K562 (cell line): ENCODE data around the gene ATP9B. TPM values are rescaled to one million over a fixed set of nuclear protein-coding genes. Genes with fewer than 3 reads are reported as not detected.

Source experiments
- ATAC-seq: fragments of 200-7000 bp; cut with Tn5 transposase; 3 replicates; pipeline ENCODE4 v1.9.1; 2020; ENCODE audit warnings: moderate library complexity
- BruUV-seq: library from RNA; stranded (reverse); fragments of 400-500 nt; replicated peaks from 2 replicates; lab custom pipeline; 2021; lab: Mats Ljungman, UMichigan
- CTCF ChIA-PET: fragments of 300-600 bp; formaldehyde crosslinking; extraction: SDS; loops from one replicate; lab custom pipeline; 2021; ENCODE audit warnings: low intra/inter-chr PET ratio; lab: Yijun Ruan, JAX
- POLR2A ChIA-PET: fragments of 300-600, 350-650 bp; sonication (Branson Sonifier 250); formaldehyde crosslinking; extraction: SDS; loops from one replicate; lab custom pipeline; 2021; ENCODE audit warnings: antibody characterized with exemption, inconsistent platforms; lab: Yijun Ruan, JAX
- DNase-seq, 4 experiments: peaks; one replicate each; pipeline versions ENCODE4 v3.0.0 to v3.0.0-alpha.2; 2011 to 2018; ENCODE audit warnings: low spot score in 3 of 4, mixed read lengths in 3 of 4; ENCODE audit errors: extremely low read depth in 1 of 4
- FAIRE-seq: peaks from 2 replicates; lab custom pipeline; 2011; peaks lifted over from hg19 to GRCh38; lab: Jason Lieb, UNC
- H2AFZ ChIP-seq: 2 replicates; pipeline ENCODE4 v1.6.0; 2011; ENCODE audit warnings: low read depth, low read length, control low read depth, inconsistent platforms
- H3K27ac ChIP-seq: fragments of 200-600 bp; 3 replicates; pipeline ENCODE4 v1.8.0; 2011; ENCODE audit warnings: low read depth, mild to moderate bottlenecking, control low read depth, inconsistent platforms, low read length, moderate library complexity, mixed read lengths; ENCODE audit errors: extremely low read depth
- H3K27me3 ChIP-seq, 2 experiments: fragments of 300-600 bp in 1 of 2; 2 replicates in 1 of 2; 3 replicates in 1 of 2; pipeline versions ENCODE4 v1.6.0 to v1.8.0; 2011; ENCODE audit warnings: inconsistent platforms in 2 of 2, low read length in 2 of 2, mild to moderate bottlenecking in 1 of 2, mixed read lengths in 1 of 2, moderate library complexity in 1 of 2; ENCODE audit not compliant: control insufficient read depth in 2 of 2, insufficient read depth in 2 of 2
- H3K36me3 ChIP-seq: fragments of 300-600 bp; 3 replicates; pipeline ENCODE4 v1.8.0; 2011; ENCODE audit warnings: mild to moderate bottlenecking, low read length, inconsistent platforms; ENCODE audit not compliant: control insufficient read depth, insufficient read depth
- H3K4me1 ChIP-seq, 2 experiments: fragments of 200-600 bp in 1 of 2; replicated peaks in 1 of 2; 2 replicates in 1 of 2; 3 replicates in 1 of 2; pipeline versions ENCODE4 v1.5.1 to v1.8.0; 2011; ENCODE audit warnings: inconsistent platforms in 2 of 2, low read length in 2 of 2, mild to moderate bottlenecking in 1 of 2, mixed read lengths in 1 of 2, moderate library complexity in 1 of 2; ENCODE audit not compliant: control insufficient read depth in 2 of 2, insufficient read depth in 2 of 2
- H3K4me2 ChIP-seq: 2 replicates; pipeline ENCODE4 v1.6.1; 2011; ENCODE audit warnings: low read length, control low read depth, inconsistent platforms, mixed read lengths; ENCODE audit not compliant: insufficient read depth
- H3K4me3 ChIP-seq: fragments of 200-600 bp; sonication (generic), shearing (Covaris generic); 2 replicates; pipeline ENCODE4 v1.5.1; 2016; ENCODE audit warnings: control low read depth, inconsistent platforms
- H3K79me2 ChIP-seq: fragments of 200-600 bp; 3 replicates; pipeline ENCODE4 v1.8.0; 2011; ENCODE audit warnings: low read length, inconsistent platforms; ENCODE audit not compliant: control insufficient read depth, insufficient read depth
- H3K9ac ChIP-seq, 2 experiments: 2 replicates each; pipeline versions ENCODE4 v1.6.0 to v1.6.1; 2011; ENCODE audit warnings: low read depth in 2 of 2, low read length in 2 of 2, control low read depth in 1 of 2, inconsistent platforms in 1 of 2, mild to moderate bottlenecking in 1 of 2, mixed read lengths in 1 of 2; ENCODE audit not compliant: insufficient read depth in 1 of 2
- H3K9me1 ChIP-seq: one replicate; pipeline ENCODE4 v1.6.0; 2011; ENCODE audit warnings: inconsistent platforms, mild to moderate bottlenecking, low read length, moderate library complexity; ENCODE audit not compliant: control insufficient read depth, insufficient read depth
- H3K9me3 ChIP-seq: replicated peaks from 2 replicates; pipeline ENCODE4 v1.5.1; 2011; ENCODE audit warnings: low read depth, low read length, inconsistent platforms; ENCODE audit not compliant: control insufficient read depth, insufficient read depth
- H4K20me1 ChIP-seq: replicated peaks from 2 replicates; pipeline ENCODE4 v1.6.1; 2011; ENCODE audit warnings: low read length, inconsistent platforms, mixed read lengths; ENCODE audit not compliant: control insufficient read depth, insufficient read depth
- ADNP ChIP-seq: fragments of 200-800 bp; sonication (Bioruptor generic); IDR thresholded peaks from 2 replicates; pipeline ENCODE4 v1.6.1; 2016; ENCODE audit warnings: missing genetic modification characterization, missing compliant biosample characterization
- ARNT ChIP-seq, 2 experiments: fragments of 450-650 bp; IDR thresholded peaks; 2 replicates each; pipeline ENCODE4 v1.6.1; 2016; ENCODE audit warnings: mild to moderate bottlenecking in 1 of 2
- DACH1 ChIP-seq: fragments of 450-650 bp; IDR thresholded peaks from 2 replicates; pipeline ENCODE4 v1.6.1; 2018; ENCODE audit not compliant: partially characterized antibody
- FOXK2 ChIP-seq, 2 experiments: fragments of 450-650 bp; IDR thresholded peaks in 1 of 2; conservative IDR thresholded peaks in 1 of 2; 2 replicates each; pipeline ENCODE4 v1.6.1; 2016; ENCODE audit warnings: low read depth in 2 of 2, mild to moderate bottlenecking in 1 of 2
- GABPB2 ChIP-seq: fragments of 250-450 bp; sonication (Bioruptor Pico); conservative IDR thresholded peaks from 2 replicates; pipeline ENCODE4 v1.5.1; 2021; ENCODE audit warnings: mild to moderate bottlenecking
- NR0B1 ChIP-seq: fragments of 450-650 bp; IDR thresholded peaks from one replicate; pipeline ENCODE4 v1.6.1; 2018; ENCODE audit warnings: mild to moderate bottlenecking, moderate library complexity; ENCODE audit not compliant: partially characterized antibody
- NR2C2 ChIP-seq, 2 experiments: fragments of 200-800 bp in 1 of 2; sonication (Bioruptor generic) in 1 of 2; sonication (generic) in 1 of 2; formaldehyde crosslinking in 1 of 2; IDR thresholded peaks; 2 replicates each; pipeline versions ENCODE4 v1.6.1 to v1.8.0; 2016 to 2022; ENCODE audit warnings: mild to moderate bottlenecking in 1 of 2, missing compliant biosample characterization in 1 of 2, missing genetic modification characterization in 1 of 2, missing genetic modification reagents in 1 of 2
- PHB ChIP-seq: fragments of 250-450 bp; sonication (Bioruptor Pico); IDR thresholded peaks from 2 replicates; pipeline ENCODE4 v1.5.0; 2021
- POLR2AphosphoS5 ChIP-seq: IDR thresholded peaks from 2 replicates; pipeline ENCODE4 v1.6.1; 2011; ENCODE audit warnings: mild to moderate bottlenecking, low read depth, low read length, moderate library complexity; ENCODE audit not compliant: control insufficient read depth, insufficient read depth
- PURB ChIP-seq: sonication (generic); formaldehyde crosslinking; IDR thresholded peaks from 2 replicates; pipeline ENCODE4 v1.9.0; 2021; ENCODE audit warnings: low read depth, mild to moderate bottlenecking, missing genetic modification reagents
- RBBP5 ChIP-seq: fragments of 200-600 bp; sonication (generic); IDR thresholded peaks from 2 replicates; pipeline ENCODE4 v1.6.1; 2012; ENCODE audit warnings: borderline replicate concordance, mild to moderate bottlenecking, low read length, control low read depth, inconsistent platforms; ENCODE audit not compliant: insufficient read depth, poor library complexity, severe bottlenecking
- SAFB2 ChIP-seq: fragments of 200-400 bp; formaldehyde crosslinking; IDR thresholded peaks from 2 replicates; pipeline ENCODE4 v1.6.1; 2018; ENCODE audit warnings: borderline replicate concordance, low read length, low read depth, moderate library complexity; ENCODE audit not compliant: severe bottlenecking
- TOE1 ChIP-seq, 2 experiments: fragments of 450-650 bp in 1 of 2; sonication (generic) in 1 of 2; formaldehyde crosslinking in 1 of 2; IDR thresholded peaks; 2 replicates each; pipeline versions ENCODE4 v1.7.1 to v1.8.0; 2016 to 2022; ENCODE audit warnings: borderline replicate concordance in 2 of 2, mild to moderate bottlenecking in 2 of 2, antibody characterized with exemption in 1 of 2, inconsistent platforms in 1 of 2, low read depth in 1 of 2, missing genetic modification reagents in 1 of 2, moderate library complexity in 1 of 2
- XRCC5 ChIP-seq: fragments of 200-400 bp; formaldehyde crosslinking; IDR thresholded peaks from 2 replicates; pipeline ENCODE4 v1.6.1; 2017; ENCODE audit warnings: low read depth, mild to moderate bottlenecking, low read length
- ZNF699 ChIP-seq: fragments of 250-450 bp; sonication (Bioruptor Pico); IDR thresholded peaks from 2 replicates; pipeline ENCODE4 v1.8.0; 2021; ENCODE audit warnings: mild to moderate bottlenecking, moderate library complexity; ENCODE audit not compliant: insufficient replicate concordance
- ZSCAN32 ChIP-seq: fragments of 450-650 bp; formaldehyde crosslinking; IDR thresholded peaks from 2 replicates; pipeline ENCODE4 v1.4.0; 2020; ENCODE audit warnings: mild to moderate bottlenecking, moderate library complexity
- WGBS: fragments of 100-300 bp; shearing (Covaris generic); methylation state at CpG from one replicate; pipeline ENCODE4 v1.1.6; 2016; ENCODE audit warnings: low coverage, mixed read lengths; ENCODE audit not compliant: insufficient coverage; ENCODE audit errors: missing lambda C conversion rate; 5-methylcytosine and 5-hydroxymethylcytosine counted together
- in situ Hi-C: fragments of 300-500 bp; cut with MboI; formaldehyde crosslinking; loops from 4 replicates; pipeline ENCODE4 v1.15.0; 2018; ENCODE audit warnings: inconsistent platforms, mixed read lengths
- intact Hi-C: fragments of 100-400 bp; cut with micrococcal nuclease; formaldehyde crosslinking; loops from 2 replicates; pipeline ENCODE4 v1.14.2; 2022
- polyA plus RNA-seq, 8 experiments: library from polyadenylated mRNA; depleted of rRNA in 4 of 8; stranded (reverse) in 5 of 8; unstranded in 3 of 8; fragments of >200 nt; fragmentation: Nextera tagmentation in 2 of 8; fragmentation: Illumina TruSeq in 1 of 8; extraction: Ambion mirVana in 2 of 8; extraction: Trizol in 1 of 8; gene quantifications; 2 replicates each; pipeline versions ENCODE4 v1.2.1 to v1.2.3, GENCODE V29; 2011 to 2014; ENCODE audit warnings: inconsistent platforms in 1 of 8, missing spikeins in 1 of 8
- total RNA-seq, 7 experiments: library from RNA; depleted of rRNA in 6 of 7; stranded (reverse); fragments of >200 nt in 6 of 7; fragmentation: Illumina TruSeq in 2 of 7; extraction: Trizol in 2 of 7; gene quantifications; 2 replicates each; pipeline versions ENCODE4 v1.2.1 to v1.2.3, GENCODE V29; 2011 to 2021; ENCODE audit warnings: low replicate concordance in 1 of 7

Gene ATP9B
- total and polyA plus RNA-seq, 9 of the 15 experiments (the other 6 are each of a cell fraction or from before 2014, with no cell fraction given), result 0.66 to 13.2 (median 7.9) TPM

DNA sequence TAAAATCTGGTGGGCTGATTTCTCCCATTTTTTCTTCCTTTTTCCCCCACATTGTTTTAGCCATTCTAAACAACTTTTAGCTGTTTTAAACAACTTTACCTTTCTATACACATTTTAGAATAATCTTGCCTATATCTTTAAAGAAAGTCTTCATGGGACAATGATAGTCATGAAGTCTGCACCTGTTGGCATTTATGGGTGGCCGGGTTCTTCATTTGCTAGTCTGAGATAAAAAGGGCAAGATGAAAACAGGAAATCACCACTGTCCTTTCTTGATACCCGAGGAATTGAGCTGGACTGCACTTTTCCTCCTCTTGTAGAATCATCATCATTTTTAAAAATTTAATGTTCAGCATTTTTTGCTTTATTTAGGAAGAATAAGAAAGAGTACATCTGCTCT, 104.5 kb downstream of the ATP9B start:
- BruUV-seq, result no TSS peak
- CTCF ChIA-PET, result no interaction called here
- TF ChIP-seq PHB (no peak), ADNP (no peak), ZSCAN32 (CRISPR knock-in tag) (no peak), ZNF699 (no peak), SAFB2 (no peak)
- Histone ChIP-seq H3K4me1 (no peaks in the 10 kb centered on the region), H4K20me1 (no peaks in the 10 kb centered on the region), H3K9me3 (no peaks in the 10 kb centered on the region), H3K27me3 (no peaks in the 10 kb centered on the region), H3K79me2 (no peaks in the 10 kb centered on the region), H3K9me1 (no peaks in the 10 kb centered on the region), H3K36me3 (peaks cover 4% of the 10 kb centered on the region; the same call in 1 of the 3 replicates), H3K9ac (no peak overlapping the region), H3K4me3 (no peak overlapping the region), H3K4me2 (no peak overlapping the region), H3K27ac (no peak overlapping the region), H2AFZ (no peak overlapping the region)
- in situ Hi-C loops, result no loop called here
- ATAC-seq (no peak), DNase-seq (no peak), FAIRE-seq (no peak)
- 60% methylated on average over 2 of the region's 2 CpGs for WGBS
- intact Hi-C loops, result no loop called here
- POLR2A ChIA-PET, result no interaction called here

- no peaks in the 10 kb centered on the region for H3K4me1 ChIP-seq
- ChIA-PET POLR2A (interaction anchor here (0.8 kb wide), 1 partner anchor 12 kb away, joined by 3 read pairs; no protein-coding TSS in a partner anchor), CTCF (no interaction called here)
- no peaks in the 10 kb centered on the region for H4K20me1 ChIP-seq
- no peak overlapping the region for H3K27ac ChIP-seq
- FAIRE-seq (no peak), DNase-seq (no peak), ATAC-seq (no peak)
- no peak overlapping the region for H2AFZ ChIP-seq
- H3K9me1 ChIP-seq, result no peaks in the 10 kb centered on the region
- H3K4me3 ChIP-seq, result no peak overlapping the region
- no peak overlapping the region for H3K9ac ChIP-seq
- H3K4me2 ChIP-seq, result no peak overlapping the region
- peaks cover 4% of the 10 kb centered on the region; the same call in 1 of the 3 replicates for H3K36me3 ChIP-seq
- in situ Hi-C loops, result no loop called here
- WGBS, result 77% methylated on average over 10 of the region's 10 CpGs
- no peaks in the 10 kb centered on the region for H3K9me3 ChIP-seq
- H3K27me3 ChIP-seq, result no peaks in the 10 kb centered on the region
- intact Hi-C loops, result no loop called here
- no TSS peak for BruUV-seq
- H3K79me2 ChIP-seq, result no peaks in the 10 kb centered on the region
- TF ChIP-seq ARNT (IDR thresholded peaks at IDR 0.05), result no peak
- no peak for TF ChIP-seq NR0B1
- TF ChIP-seq TOE1 (IDR thresholded peaks at IDR 0.05; ENCODE audit: borderline replicate concordance), result no peak
- TF ChIP-seq TOE1 (CRISPR knock-in tag; IDR thresholded peaks at IDR 0.05; ENCODE audit: borderline replicate concordance, low read depth), result no peak
- TF ChIP-seq RBBP5, result no peak
- TF ChIP-seq FOXK2 (conservative IDR thresholded peaks at IDR 0.05 in 1 of 2, IDR thresholded peaks at IDR 0.05 in 1 of 2; ENCODE audit: low read depth in 2 of 2), result no peak
- no peak for TF ChIP-seq GABPB2 (CRISPR knock-in tag)
- TF ChIP-seq PURB, result no peak
- TF ChIP-seq POLR2AphosphoS5, result no peak
- TF ChIP-seq NR2C2 (CRISPR knock-in tag; IDR thresholded peaks at IDR 0.05), result no peak
- TF ChIP-seq NR2C2 (tag; IDR thresholded peaks at IDR 0.05), result no peak
- no peak for TF ChIP-seq DACH1
- no peak for TF ChIP-seq XRCC5
Measured at GRCh38 chr18:79178113-79178531, 108.9 kb downstream of the ATP9B start.
